Measurements from ENCODE around the gene JAZF1.

- TF ChIP-seq CTCF (conservative IDR thresholded peaks at IDR 0.05; ENCODE audit: low read depth, low read length) (no peak), EZH2 (IDR thresholded peaks at IDR 0.05; ENCODE audit: borderline replicate concordance, low read depth, low read length, poor library complexity, severe bottlenecking) (no peak)
Observed at GRCh38 chr7:28192786-28193585, 12.4 kb upstream of the JAZF1 start.
